ENCODE data around the gene AHDC1. TPM values are rescaled to one million over a fixed set of nuclear protein-coding genes. Genes with fewer than 3 reads are reported as not detected.

The AHDC1 gene
- total RNA-seq, 3 donors from 2014 or later: 13.7 to 58.6 (median 18.7) TPM

- Histone ChIP-seq H3K9me3 (no peaks in the 10 kb centered on the region), H3K4me3 (no peak overlapping the region), H3K36me3 (ENCODE audit: low read depth) (no peaks in the 10 kb centered on the region), H3K4me1 (ENCODE audit: low read depth) (peaks cover 7% of the 10 kb centered on the region)
- intact Hi-C loops (cut with DNase I, micrococcal nuclease): no loop called here
- ATAC-seq (no peak), DNase-seq (no peak)
- no peak for TF ChIP-seq CTCF (IDR thresholded peaks at IDR 0.05)
These were observed 104.8 kb downstream of the AHDC1 start for GRCh38 chr1:27499142-27499541.

- H3K9me3 ChIP-seq: no peaks in the 10 kb centered on the region
- no peak overlapping the region for H3K4me3 ChIP-seq
- no peak for ATAC-seq
- H3K4me1 ChIP-seq (ENCODE audit: low read depth): peaks cover 10% of the 10 kb centered on the region
- no peak for TF ChIP-seq CTCF (IDR thresholded peaks at IDR 0.05)
- DNase-seq: no peak
- no peaks in the 10 kb centered on the region for H3K36me3 ChIP-seq (ENCODE audit: low read depth)
- intact Hi-C loops (cut with DNase I, micrococcal nuclease): no loop called here
These were observed 107.3 kb downstream of the AHDC1 start for GRCh38 chr1:27496604-27497155.

- no peak overlapping the region for H3K4me3 ChIP-seq
- no peak for TF ChIP-seq CTCF (IDR thresholded peaks at IDR 0.05)
- intact Hi-C loops (cut with DNase I, micrococcal nuclease): no loop called here
- no peaks in the 10 kb centered on the region for H3K9me3 ChIP-seq
- H3K36me3 ChIP-seq (ENCODE audit: low read depth): no peaks in the 10 kb centered on the region
- H3K4me1 ChIP-seq (ENCODE audit: low read depth): peaks cover 25% of the 10 kb centered on the region
- ATAC-seq (no peak), DNase-seq (no peak)
These were observed 111.1 kb downstream of the AHDC1 start for GRCh38 chr1:27492796-27493195.

- intact Hi-C loops (cut with DNase I, micrococcal nuclease): no loop called here
- TF ChIP-seq CTCF (IDR thresholded peaks at IDR 0.05): no peak
- Histone ChIP-seq H3K36me3 (ENCODE audit: low read depth) (no peaks in the 10 kb centered on the region), H3K4me1 (ENCODE audit: low read depth) (peaks cover 28% of the 10 kb centered on the region), H3K9me3 (no peaks in the 10 kb centered on the region), H3K4me3 (no peak overlapping the region)
- peak in 1 of 3 donors; percentile 38 for DNase-seq
- no peak for ATAC-seq
These were observed 111.9 kb downstream of the AHDC1 start for GRCh38 chr1:27491748-27492700.

- TF ChIP-seq CTCF (IDR thresholded peaks at IDR 0.05): no peak
- peak; percentile 97 to 99 (median 98) for DNase-seq
- H3K36me3 ChIP-seq (ENCODE audit: low read depth): no peaks in the 10 kb centered on the region
- H3K4me3 ChIP-seq: peak within 1 kb of the TSS; percentile 98
- no peaks in the 10 kb centered on the region for H3K9me3 ChIP-seq
- peaks cover 33% of the 10 kb centered on the region for H3K4me1 ChIP-seq (ENCODE audit: low read depth)
- intact Hi-C loops (cut with DNase I, micrococcal nuclease): no loop called here
- peak; percentile 95 for ATAC-seq
These were observed 113.8 kb downstream of the AHDC1 start, which contains the start of gene WASF2 for GRCh38 chr1:27489973-27490741. Gene WASF2 (minus strand): TSS chr1:27490167. CDS start chr1:27428890, 61,277 bp downstream.
